GM18873 (cell line): ENCODE measurements around the gene TRAF3IP3.
A peak's percentile ranks its signal among the peaks of the same experiment; 100 is the strongest.

ENCODE experiments used
- ATAC-seq: cut with Tn5 transposase; IDR thresholded peaks from one replicate; pipeline ENCODE4 v1.9.1; 2021; ENCODE audit warnings: mild to moderate bottlenecking, moderate library complexity, moderate number of reproducible peaks; ENCODE audit not compliant: unreplicated experiment, low FRiP score

TRAF3IP3 gene, protein sequence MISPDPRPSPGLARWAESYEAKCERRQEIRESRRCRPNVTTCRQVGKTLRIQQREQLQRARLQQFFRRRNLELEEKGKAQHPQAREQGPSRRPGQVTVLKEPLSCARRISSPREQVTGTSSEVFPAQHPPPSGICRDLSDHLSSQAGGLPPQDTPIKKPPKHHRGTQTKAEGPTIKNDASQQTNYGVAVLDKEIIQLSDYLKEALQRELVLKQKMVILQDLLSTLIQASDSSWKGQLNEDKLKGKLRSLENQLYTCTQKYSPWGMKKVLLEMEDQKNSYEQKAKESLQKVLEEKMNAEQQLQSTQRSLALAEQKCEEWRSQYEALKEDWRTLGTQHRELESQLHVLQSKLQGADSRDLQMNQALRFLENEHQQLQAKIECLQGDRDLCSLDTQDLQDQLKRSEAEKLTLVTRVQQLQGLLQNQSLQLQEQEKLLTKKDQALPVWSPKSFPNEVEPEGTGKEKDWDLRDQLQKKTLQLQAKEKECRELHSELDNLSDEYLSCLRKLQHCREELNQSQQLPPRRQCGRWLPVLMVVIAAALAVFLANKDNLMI

DNA sequence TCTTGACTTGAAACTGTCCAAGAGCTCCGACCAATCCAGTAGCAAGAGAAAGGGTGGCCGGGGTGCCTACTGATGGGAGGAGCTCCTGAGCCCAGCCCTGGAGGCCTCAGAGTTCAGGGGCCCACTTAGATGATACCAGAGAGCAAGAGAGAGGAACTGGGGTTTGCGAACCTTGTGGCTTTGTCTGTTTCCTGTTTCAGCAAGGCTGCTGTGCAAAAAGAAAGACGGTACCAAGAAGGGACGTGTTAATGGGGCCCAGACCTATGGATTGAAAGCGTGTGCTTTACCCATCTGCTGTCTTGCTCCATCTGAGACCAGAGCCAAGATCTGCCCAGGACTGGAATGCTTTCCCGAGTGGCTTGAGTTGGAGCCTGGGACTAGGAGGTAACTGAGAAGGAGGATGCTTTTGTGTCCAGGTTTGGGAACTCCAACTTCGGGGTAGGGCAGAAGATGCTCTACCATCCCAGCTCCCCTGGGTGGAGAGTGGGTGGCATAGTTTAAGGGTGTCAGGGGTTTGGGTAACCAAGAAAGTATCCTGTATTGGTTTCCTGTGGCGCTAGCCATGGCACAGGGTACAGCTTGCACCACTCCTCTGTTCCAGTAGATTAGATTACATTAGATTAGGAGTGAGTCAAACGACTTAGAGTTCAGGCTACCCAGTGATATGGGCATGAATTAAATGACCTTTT is at the start of gene TRAF3IP3:
TRAF3IP3 (plus strand) TSS at position 128 of the 689 bp plus-strand sequence. CDS start 3,987 bp downstream, outside the sequence.
- ATAC-seq = peak; percentile 77

GRCh38 chr1:209706622-209707021 is 49.2 kb upstream of the TRAF3IP3 start:
- ATAC-seq = no peak

GRCh38 chr1:209707308-209707707 is 48.5 kb upstream of the TRAF3IP3 start:
- ATAC-seq = no peak

DNA sequence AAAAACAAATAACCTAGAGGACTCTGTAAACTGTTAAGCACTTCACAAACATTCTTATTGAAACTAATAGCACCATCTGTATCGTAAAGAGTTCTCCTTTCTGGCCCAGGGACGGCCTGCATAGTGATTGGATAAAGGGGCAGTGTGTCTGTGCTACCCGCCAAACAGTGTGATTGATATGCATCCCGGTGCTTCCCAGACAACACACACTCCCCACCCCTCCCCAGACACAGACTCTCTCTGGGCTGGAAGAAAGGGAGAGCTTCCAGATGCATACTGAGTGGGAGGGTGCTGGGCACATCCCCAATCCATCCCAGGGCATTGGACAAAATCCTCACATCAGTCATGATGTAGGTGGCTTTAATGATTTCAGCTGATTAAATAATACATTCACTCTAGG is 47.6 kb upstream of the TRAF3IP3 start:
- ATAC-seq = no peak

DNA sequence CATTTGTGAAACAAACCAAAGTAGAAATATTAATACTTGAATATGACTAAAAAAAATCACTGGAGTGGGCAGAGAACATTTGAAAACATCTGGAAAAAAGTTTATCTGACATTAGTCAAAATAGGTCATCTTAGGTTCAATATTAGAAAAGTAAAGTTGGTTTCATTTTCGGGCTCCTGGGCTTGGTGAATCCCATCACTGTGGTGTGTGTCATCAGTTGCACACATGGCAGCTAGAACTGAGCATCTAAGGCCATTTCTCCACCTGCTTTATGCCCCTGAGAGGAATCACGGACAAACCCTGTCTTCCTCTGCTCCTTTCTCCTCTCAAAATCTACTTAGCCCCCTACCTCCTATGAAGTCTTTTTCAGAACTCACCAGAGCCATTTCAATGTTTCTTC is 45.8 kb upstream of the TRAF3IP3 start:
- ATAC-seq = no peak

- ATAC-seq = no peak
Measured at GRCh38 chr1:209710847-209711246, 45.0 kb upstream of the TRAF3IP3 start.

- ATAC-seq = no peak
Measured at GRCh38 chr1:209714338-209714737, 41.5 kb upstream of the TRAF3IP3 start.

GRCh38 chr1:209715314-209715713 is 40.5 kb upstream of the TRAF3IP3 start:
- ATAC-seq = no peak

DNA sequence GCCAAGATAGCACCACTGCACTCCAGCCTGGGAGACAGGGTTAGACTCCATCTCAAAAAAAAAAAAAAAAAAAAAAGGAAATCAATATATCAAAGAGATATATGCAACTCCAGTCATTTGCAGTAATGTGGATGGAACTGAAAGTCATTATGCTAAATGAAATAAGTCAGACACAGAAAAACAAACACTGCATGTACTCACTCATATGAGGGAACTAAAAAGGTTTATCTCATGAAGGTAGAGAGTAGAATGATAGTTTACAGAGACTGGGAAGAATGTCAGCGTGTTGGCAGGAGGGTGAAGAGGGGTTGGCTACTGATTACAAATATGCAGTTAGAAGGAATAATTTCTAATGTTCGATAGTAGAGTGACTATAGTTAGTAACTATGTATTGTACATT is 38.0 kb upstream of the TRAF3IP3 start:
- ATAC-seq = no peak

DNA sequence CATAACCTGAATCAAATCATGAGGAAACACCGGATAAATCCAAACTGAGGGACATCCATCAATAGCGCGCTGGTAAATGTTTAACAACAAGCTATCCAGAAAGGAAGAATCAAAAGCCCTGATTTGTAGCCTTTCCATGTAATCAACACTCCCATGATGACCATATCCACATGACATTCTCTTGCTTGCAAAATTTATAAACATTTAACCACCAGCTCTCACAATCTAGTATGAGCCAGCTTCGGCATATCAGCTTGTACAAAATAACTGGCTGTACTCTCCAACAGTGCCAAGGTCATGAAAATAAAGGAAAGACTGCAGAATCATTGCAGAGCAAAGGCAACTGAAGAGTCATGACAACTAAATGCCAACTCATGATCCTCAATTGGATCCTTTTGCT is 35.5 kb upstream of the TRAF3IP3 start:
- ATAC-seq = no peak

- no peak for ATAC-seq
Measured at GRCh38 chr1:209720826-209721225, 35.0 kb upstream of the TRAF3IP3 start.

DNA sequence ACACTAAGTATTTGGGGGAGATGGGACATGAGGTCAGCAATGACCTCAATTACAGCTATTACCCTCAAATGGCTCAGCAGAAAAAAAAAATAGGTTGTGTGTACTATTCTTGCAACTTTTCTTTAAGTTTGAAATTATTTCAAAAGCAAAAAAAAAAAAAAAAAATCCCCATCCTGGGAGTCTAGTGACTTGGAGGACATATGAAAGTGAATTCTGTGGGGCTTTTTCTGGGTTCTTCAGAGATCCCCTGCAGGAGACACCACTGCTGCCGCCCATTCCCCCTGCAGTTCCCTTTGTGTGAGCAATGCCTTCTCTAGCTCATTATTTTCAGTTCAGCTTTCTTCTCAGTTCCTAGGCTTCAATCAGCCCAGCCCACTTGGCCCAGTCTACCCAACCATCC is 34.5 kb upstream of the TRAF3IP3 start:
- ATAC-seq = no peak

GRCh38 chr1:209723265-209723664 is 32.6 kb upstream of the TRAF3IP3 start:
- ATAC-seq = no peak

DNA sequence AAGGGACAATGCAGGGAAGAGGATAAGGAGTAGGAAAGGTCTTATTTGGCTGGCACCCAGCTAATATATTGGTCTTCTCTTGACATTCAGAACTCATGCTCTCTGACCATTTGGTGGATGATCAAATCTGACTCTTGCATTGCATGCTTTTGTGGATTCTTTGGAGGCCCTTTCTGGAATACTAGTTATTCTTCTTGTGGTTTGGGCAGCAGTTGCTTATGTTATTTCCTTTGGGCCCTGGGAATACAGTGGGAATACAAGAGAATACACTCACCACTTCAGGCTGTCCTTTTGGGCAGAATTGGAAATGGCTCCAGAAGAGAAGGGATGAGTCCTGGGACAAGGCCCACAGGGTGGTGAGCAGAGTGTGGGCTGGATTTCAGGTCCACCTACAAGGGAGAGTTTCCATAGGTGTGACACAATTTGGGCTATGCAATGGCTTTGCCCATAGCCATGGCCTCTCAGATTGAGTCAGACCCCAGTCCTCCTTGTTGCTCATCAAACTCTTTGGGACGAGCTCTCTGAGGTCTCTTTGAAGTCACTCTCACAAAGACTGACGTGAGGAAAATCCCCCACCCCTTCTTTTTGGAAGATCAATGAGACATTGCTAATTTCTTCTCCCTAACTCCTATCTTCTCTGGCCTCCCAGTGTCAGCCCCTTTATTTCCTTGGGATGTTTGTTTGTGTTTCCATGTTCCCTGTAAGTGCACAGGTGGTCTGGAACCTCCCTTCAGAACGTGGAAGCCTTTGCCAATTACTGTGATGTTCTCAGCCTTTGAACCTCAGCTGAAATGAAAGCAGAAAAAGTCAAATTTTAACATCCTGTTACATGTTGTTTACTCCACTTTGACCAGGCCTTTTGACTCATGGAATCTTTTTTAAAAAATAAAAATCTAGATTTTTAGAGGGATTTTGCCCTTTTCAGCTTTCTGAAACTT is 31.8 kb upstream of the TRAF3IP3 start:
- no peak for ATAC-seq

DNA sequence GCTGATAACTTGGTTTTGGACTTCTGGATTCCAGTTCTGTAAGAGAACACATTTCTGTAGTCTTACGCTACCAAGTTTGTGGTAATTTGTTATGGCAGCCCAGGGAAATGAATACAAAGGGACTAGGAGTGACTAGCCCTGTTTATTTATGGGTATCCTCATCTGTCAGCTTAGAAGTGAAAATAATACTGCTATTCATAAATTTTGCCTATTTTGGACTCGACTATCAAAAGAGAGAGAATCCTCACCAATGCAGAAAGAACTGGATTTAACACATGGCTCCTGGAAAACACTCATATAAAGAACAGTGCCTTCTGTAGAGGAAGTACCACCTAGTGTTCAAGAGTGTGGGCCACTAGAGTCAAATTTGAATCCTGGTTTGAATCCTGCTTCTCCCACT is 28.6 kb upstream of the TRAF3IP3 start:
- ATAC-seq = no peak

GRCh38 chr1:209727785-209728184 is 28.1 kb upstream of the TRAF3IP3 start:
- no peak for ATAC-seq

- ATAC-seq = no peak
Measured at GRCh38 chr1:209728466-209728865, 27.4 kb upstream of the TRAF3IP3 start.

DNA sequence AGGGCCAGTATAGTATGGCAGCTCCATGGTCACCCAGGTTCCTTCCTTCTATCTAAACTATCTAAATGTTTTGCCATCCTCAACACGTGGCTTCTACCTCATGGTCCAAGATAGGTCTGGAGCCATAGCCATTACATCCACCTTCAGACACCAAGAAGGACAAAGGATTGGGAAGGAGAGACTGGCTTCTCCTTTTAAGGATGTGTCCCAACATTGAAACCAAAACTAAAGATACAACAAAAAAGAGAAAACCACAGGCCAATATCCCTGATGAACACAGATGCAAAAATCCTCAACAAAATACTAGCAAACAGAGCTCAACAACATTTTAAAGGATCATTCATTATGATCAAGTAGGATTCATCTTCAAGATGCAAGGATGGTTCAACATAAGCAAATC is 26.4 kb upstream of the TRAF3IP3 start:
- no peak for ATAC-seq

GRCh38 chr1:209732725-209733124 is 23.1 kb upstream of the TRAF3IP3 start:
- ATAC-seq = no peak

DNA sequence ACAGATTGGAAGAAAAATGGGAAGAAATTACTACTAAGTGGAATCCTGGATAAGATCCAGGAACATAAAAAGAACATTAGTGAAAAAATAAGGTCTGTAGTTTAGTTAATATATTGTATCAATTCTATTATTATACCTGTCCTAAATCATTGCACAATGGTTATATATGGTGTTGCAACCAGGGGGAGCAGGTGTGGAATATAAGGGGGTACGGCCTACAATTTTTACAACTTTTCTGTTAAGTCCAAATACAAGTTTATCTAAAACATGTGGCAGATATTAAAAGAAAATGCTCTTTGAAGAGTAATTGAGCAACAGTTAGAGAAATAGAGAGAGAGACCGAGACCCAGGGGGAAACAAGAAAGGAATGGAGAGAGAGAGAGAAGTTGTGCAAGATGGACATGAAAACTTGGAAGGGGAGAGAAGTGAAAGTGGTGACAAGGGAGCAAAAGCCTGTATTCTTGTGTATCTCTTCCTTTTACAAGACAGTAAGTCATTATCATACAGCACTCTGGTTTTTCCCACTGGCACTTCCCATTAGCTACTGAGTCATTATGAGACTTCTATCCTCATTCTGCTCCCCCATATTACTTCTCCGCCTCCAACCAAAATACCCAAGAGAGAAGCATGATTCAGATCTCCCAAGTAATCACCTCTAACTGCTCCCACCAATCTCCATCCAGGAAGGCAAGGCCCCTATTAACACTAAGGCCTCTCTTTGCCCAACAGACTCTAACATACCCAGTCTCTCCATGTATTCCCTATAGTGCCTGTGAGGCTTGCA is 22.3 kb upstream of the TRAF3IP3 start:
- ATAC-seq = no peak
